ENCODE data around the gene RUFY4. TPM values are rescaled to one million over a fixed set of nuclear protein-coding genes. Genes with fewer than 3 reads are reported as not detected.
"Not testable (repeated sequence)": the region's sequence is repeated elsewhere in the genome, so short reads cannot be mapped to it uniquely, and the experiment has no call there.

RUFY4 gene
- total RNA-seq, 1 experiment from 2014 or later = not detected

GRCh38 chr2:218079943-218080913 is 11.2 kb downstream of the RUFY4 start:
- no peaks in the 10 kb centered on the region for H3K4me1 ChIP-seq
- no peak overlapping the region for H3K27ac ChIP-seq
- H3K36me3 ChIP-seq = no peaks in the 10 kb centered on the region
- H3K27me3 ChIP-seq = no peaks in the 10 kb centered on the region
- no peak for DNase-seq
- H3K9me3 ChIP-seq (replicated peaks) = no peaks in the 10 kb centered on the region
- H3K4me3 ChIP-seq = no peak overlapping the region

GRCh38 chr2:218081063-218081462 is 12.0 kb downstream of the RUFY4 start:
- Histone ChIP-seq H3K27ac (no peak overlapping the region), H3K36me3 (no peaks in the 10 kb centered on the region), H3K27me3 (no peaks in the 10 kb centered on the region), H3K4me1 (no peaks in the 10 kb centered on the region), H3K4me3 (no peak overlapping the region), H3K9me3 (replicated peaks) (no peaks in the 10 kb centered on the region)
- DNase-seq = no peak

GRCh38 chr2:218081695-218082094 is 12.6 kb downstream of the RUFY4 start:
- Histone ChIP-seq H3K27ac (no peak overlapping the region), H3K4me1 (no peaks in the 10 kb centered on the region), H3K9me3 (replicated peaks) (no peaks in the 10 kb centered on the region), H3K36me3 (no peaks in the 10 kb centered on the region), H3K27me3 (no peaks in the 10 kb centered on the region), H3K4me3 (no peak overlapping the region)
- no peak for DNase-seq

- no peak overlapping the region for H3K27ac ChIP-seq
These were observed 13.7 kb downstream of the RUFY4 start for GRCh38 chr2:218082586-218083351.

GRCh38 chr2:218083352-218083676 is 14.3 kb downstream of the RUFY4 start:
- Histone ChIP-seq H3K4me1 (no peaks in the 10 kb centered on the region), H3K9me3 (replicated peaks) (no peaks in the 10 kb centered on the region), H3K27ac (no peak overlapping the region), H3K4me3 (no peak overlapping the region), H3K36me3 (no peaks in the 10 kb centered on the region), H3K27me3 (no peaks in the 10 kb centered on the region)
- DNase-seq = no peak

More at GRCh38 chr2:218082586-218083351, 13.7 kb downstream of the RUFY4 start:
- DNase-seq = no peak
- H3K9me3 ChIP-seq (replicated peaks) = no peaks in the 10 kb centered on the region
- no peaks in the 10 kb centered on the region for H3K27me3 ChIP-seq
- no peaks in the 10 kb centered on the region for H3K4me1 ChIP-seq
- no peaks in the 10 kb centered on the region for H3K36me3 ChIP-seq
- H3K4me3 ChIP-seq = no peak overlapping the region

GRCh38 chr2:218086478-218086877 is 17.4 kb downstream of the RUFY4 start:
- H3K9me3 ChIP-seq (replicated peaks) = no peaks in the 10 kb centered on the region
- H3K27ac ChIP-seq = no peak overlapping the region
- DNase-seq = no peak
- no peaks in the 10 kb centered on the region for H3K4me1 ChIP-seq
- H3K36me3 ChIP-seq = no peaks in the 10 kb centered on the region
- no peak overlapping the region for H3K4me3 ChIP-seq
- no peaks in the 10 kb centered on the region for H3K27me3 ChIP-seq

- Histone ChIP-seq H3K27ac (no peak overlapping the region), H3K27me3 (no peaks in the 10 kb centered on the region), H3K9me3 (replicated peaks) (no peaks in the 10 kb centered on the region), H3K4me1 (no peaks in the 10 kb centered on the region), H3K4me3 (no peak overlapping the region), H3K36me3 (no peaks in the 10 kb centered on the region)
- DNase-seq = no peak
These were observed 20.2 kb downstream of the RUFY4 start for GRCh38 chr2:218089259-218089658.

GRCh38 chr2:218091746-218092145 is 22.7 kb downstream of the RUFY4 start:
- H3K27ac ChIP-seq = no peak overlapping the region
- no peak overlapping the region for H3K4me3 ChIP-seq
- no peaks in the 10 kb centered on the region for H3K4me1 ChIP-seq
- H3K9me3 ChIP-seq (replicated peaks) = no peaks in the 10 kb centered on the region
- H3K36me3 ChIP-seq = no peaks in the 10 kb centered on the region
- DNase-seq = no peak
- H3K27me3 ChIP-seq = no peaks in the 10 kb centered on the region

- no peaks in the 10 kb centered on the region for H3K4me1 ChIP-seq
- H3K27me3 ChIP-seq = no peaks in the 10 kb centered on the region
- DNase-seq = no peak
These were observed 24.8 kb downstream of the RUFY4 start for GRCh38 chr2:218093879-218094278.

GRCh38 chr2:218095853-218096252 is 26.8 kb downstream of the RUFY4 start:
- H3K4me1 ChIP-seq = no peaks in the 10 kb centered on the region
- H3K36me3 ChIP-seq = no peaks in the 10 kb centered on the region
- H3K4me3 ChIP-seq = no peak overlapping the region
- no peaks in the 10 kb centered on the region for H3K27me3 ChIP-seq
- DNase-seq = no peak
- no peaks in the 10 kb centered on the region for H3K9me3 ChIP-seq (replicated peaks)
- no peak overlapping the region for H3K27ac ChIP-seq

More at GRCh38 chr2:218093879-218094278, 24.8 kb downstream of the RUFY4 start:
- Histone ChIP-seq H3K4me3 (no peak overlapping the region), H3K9me3 (replicated peaks) (no peaks in the 10 kb centered on the region), H3K27ac (no peak overlapping the region), H3K36me3 (no peaks in the 10 kb centered on the region)

- Histone ChIP-seq H3K9me3 (replicated peaks) (no peaks in the 10 kb centered on the region), H3K36me3 (no peaks in the 10 kb centered on the region), H3K4me3 (no peak overlapping the region), H3K27ac (no peak overlapping the region), H3K27me3 (no peaks in the 10 kb centered on the region), H3K4me1 (no peaks in the 10 kb centered on the region)
- DNase-seq = no peak
These were observed 28.9 kb downstream of the RUFY4 start for GRCh38 chr2:218097975-218098374.

GRCh38 chr2:218108834-218109233 is 39.8 kb downstream of the RUFY4 start:
- not testable (repeated sequence) for H3K4me1 ChIP-seq; H3K9me3 ChIP-seq (replicated peaks); DNase-seq; H3K4me3 ChIP-seq; H3K36me3 ChIP-seq; H3K27me3 ChIP-seq; H3K27ac ChIP-seq

GRCh38 chr2:218121789-218122188 is 52.7 kb downstream of the RUFY4 start:
- not testable (repeated sequence) for H3K27ac ChIP-seq; DNase-seq; H3K36me3 ChIP-seq; H3K9me3 ChIP-seq (replicated peaks); H3K4me3 ChIP-seq; H3K27me3 ChIP-seq; H3K4me1 ChIP-seq

- not testable (repeated sequence) for H3K4me1 ChIP-seq; H3K9me3 ChIP-seq (replicated peaks); DNase-seq; H3K27me3 ChIP-seq; H3K4me3 ChIP-seq; H3K36me3 ChIP-seq; H3K27ac ChIP-seq
These were observed 53.2 kb downstream of the RUFY4 start for GRCh38 chr2:218122286-218122685.

- Histone ChIP-seq H3K9me3 (replicated peaks) (peaks cover 6% of the 10 kb centered on the region; the same call in 1 of the 2 replicates), H3K27ac (no peak overlapping the region), H3K36me3 (no peaks in the 10 kb centered on the region), H3K4me3 (no peak overlapping the region), H3K27me3 (no peaks in the 10 kb centered on the region; the same call in 1 of the 2 replicates), H3K4me1 (no peaks in the 10 kb centered on the region)
- no peak for DNase-seq
These were observed 54.9 kb downstream of the RUFY4 start for GRCh38 chr2:218123986-218124385.
